H1 (cell line): ENCODE results near the gene SARNP. TPM values are rescaled to one million over a fixed set of nuclear protein-coding genes. Genes with fewer than 3 reads are reported as not detected.

ENCODE experiments used
- CTCF ChIA-PET: fragments of 300-600 bp; sonication (Branson Sonifier 250); formaldehyde crosslinking; loops from one replicate; lab custom pipeline; 2021; ENCODE audit not compliant: partially characterized antibody; lab: Charles Lee
- POLR2A ChIA-PET: fragments of 300-600 bp; sonication (Branson Sonifier 250); formaldehyde crosslinking; loops from one replicate; lab custom pipeline; 2021; ENCODE audit warnings: inconsistent platforms; ENCODE audit not compliant: partially characterized antibody; lab: Charles Lee
- DNase-seq, 2 experiments: peaks; one replicate each; pipeline versions ENCODE4 v3.0.0 to v3.0.0-alpha.2; 2010 to 2022; ENCODE audit warnings: low spot score in 2 of 2, low read depth in 1 of 2, mixed read lengths in 1 of 2
- FAIRE-seq: peaks from 2 replicates; lab custom pipeline; 2011; peaks lifted over from hg19 to GRCh38; lab: Jason Lieb, UNC
- H2AFZ ChIP-seq: 2 replicates; pipeline ENCODE4 v1.8.1; 2012; ENCODE audit warnings: low read length, inconsistent platforms
- H2AK5ac ChIP-seq: 2 replicates; pipeline ENCODE4 v1.6.1; 2013; ENCODE audit warnings: low read depth, low read length
- H2BK120ac ChIP-seq: replicated peaks from 2 replicates; pipeline ENCODE3; 2013; ENCODE audit warnings: low read depth, low read length, inconsistent platforms
- H2BK12ac ChIP-seq: 2 replicates; pipeline ENCODE4 v1.6.1; 2013; ENCODE audit warnings: low read depth, low read length
- H2BK15ac ChIP-seq: 2 replicates; pipeline ENCODE4 v1.6.1; 2013; ENCODE audit warnings: low read length
- H2BK20ac ChIP-seq: 2 replicates; pipeline ENCODE4 v1.6.1; 2013; ENCODE audit warnings: low read length
- H2BK5ac ChIP-seq: 2 replicates; pipeline ENCODE4 v1.6.1; 2013; ENCODE audit warnings: low read depth, low read length
- H3K14ac ChIP-seq: 2 replicates; pipeline ENCODE4 v1.6.1; 2013; ENCODE audit warnings: inconsistent platforms; ENCODE audit not compliant: insufficient read length
- H3K18ac ChIP-seq: 2 replicates; pipeline ENCODE4 v1.6.1; 2013; ENCODE audit warnings: low read length; ENCODE audit errors: extremely low read depth
- H3K23ac ChIP-seq: 2 replicates; pipeline ENCODE4 v1.6.1; 2013; ENCODE audit warnings: inconsistent platforms; ENCODE audit not compliant: insufficient read length
- H3K23me2 ChIP-seq: 2 replicates; pipeline ENCODE4 v1.6.1; 2013; ENCODE audit warnings: low read depth, low read length
- H3K27ac ChIP-seq: 2 replicates; pipeline ENCODE4 v1.6.1; 2011; ENCODE audit warnings: low read depth, low read length, inconsistent platforms
- H3K27me3 ChIP-seq, 4 experiments: replicated peaks in 1 of 4; 1 replicate in 1 of 4; 2 replicates in 3 of 4; pipeline versions ENCODE4 v1.6.1 to v1.8.1; 2011 to 2013; ENCODE audit warnings: low read length in 3 of 4, mild to moderate bottlenecking in 3 of 4, inconsistent platforms in 2 of 4, mixed read lengths in 2 of 4, moderate library complexity in 1 of 4; ENCODE audit not compliant: control insufficient read depth in 3 of 4, insufficient read depth in 3 of 4; ENCODE audit errors: extremely low read depth in 1 of 4
- H3K36me3 ChIP-seq, 4 experiments: 2 replicates each; pipeline versions ENCODE4 v1.6.1 to v1.8.1; 2011 to 2013; ENCODE audit warnings: mild to moderate bottlenecking in 4 of 4, low read length in 3 of 4, moderate library complexity in 2 of 4, control low read depth in 1 of 4, inconsistent platforms in 1 of 4; ENCODE audit not compliant: insufficient read depth in 4 of 4, control insufficient read depth in 2 of 4
- H3K4ac ChIP-seq: replicated peaks from 2 replicates; pipeline ENCODE3; 2013; ENCODE audit warnings: low read length, low read depth, mixed read lengths, inconsistent platforms; ENCODE audit not compliant: insufficient read length
- H3K4me1 ChIP-seq, 4 experiments: replicated peaks in 1 of 4; 1 replicate in 1 of 4; 2 replicates in 3 of 4; pipeline versions ENCODE4 v1.6.1 to v1.8.1; 2011 to 2013; ENCODE audit warnings: low read length in 3 of 4, inconsistent platforms in 2 of 4, mixed read lengths in 1 of 4; ENCODE audit not compliant: insufficient read depth in 4 of 4, control insufficient read depth in 3 of 4
- H3K4me2 ChIP-seq, 2 experiments: 2 replicates each; pipeline versions ENCODE4 v1.6.1 to v1.8.1; 2011 to 2013; ENCODE audit warnings: low read depth in 2 of 2, low read length in 2 of 2, control low read depth in 1 of 2, inconsistent platforms in 1 of 2, mild to moderate bottlenecking in 1 of 2; ENCODE audit not compliant: insufficient read depth in 1 of 2
- H3K4me3 ChIP-seq, 4 experiments: fragments of 200-600, 300-600 bp in 1 of 4; sonication (generic), shearing (Covaris generic), sonication (Bioruptor Twin) in 1 of 4; 2 replicates each; pipeline versions ENCODE4 v1.5.1 to v1.8.1; 2011 to 2016; ENCODE audit warnings: low read length in 4 of 4, low read depth in 3 of 4, control low read depth in 2 of 4, inconsistent platforms in 2 of 4, mild to moderate bottlenecking in 2 of 4, mixed read lengths in 1 of 4, moderate library complexity in 1 of 4; ENCODE audit not compliant: insufficient read depth in 2 of 4; ENCODE audit errors: extremely low read depth in 1 of 4
- H3K56ac ChIP-seq: replicated peaks from 2 replicates; pipeline ENCODE3; 2013; ENCODE audit warnings: low read depth, mild to moderate bottlenecking, mixed read lengths, low read length, inconsistent platforms; ENCODE audit not compliant: insufficient read length
- H3K79me1 ChIP-seq: 2 replicates; pipeline ENCODE4 v1.6.1; 2013; ENCODE audit warnings: low read depth, low read length, control low read depth
- H3K79me2 ChIP-seq, 2 experiments: 2 replicates each; pipeline versions ENCODE4 v1.6.1 to v1.8.1; 2012 to 2013; ENCODE audit warnings: low read length in 2 of 2, mild to moderate bottlenecking in 2 of 2, inconsistent platforms in 1 of 2; ENCODE audit not compliant: insufficient read depth in 2 of 2, control insufficient read depth in 1 of 2
- H3K9ac ChIP-seq, 4 experiments: replicated peaks in 1 of 4; 1 replicate in 1 of 4; 2 replicates in 3 of 4; pipeline versions ENCODE4 v1.6.1 to v1.8.1; 2011 to 2013; ENCODE audit warnings: low read depth in 3 of 4, low read length in 3 of 4, control low read depth in 2 of 4, mild to moderate bottlenecking in 2 of 4, moderate library complexity in 2 of 4, inconsistent platforms in 1 of 4; ENCODE audit errors: extremely low read depth in 1 of 4
- H3K9me3 ChIP-seq, 2 experiments: 2 replicates each; pipeline versions ENCODE4 v1.6.1 to v1.8.1; 2012 to 2013; ENCODE audit warnings: mild to moderate bottlenecking in 2 of 2, moderate library complexity in 2 of 2, control low read depth in 1 of 2, inconsistent platforms in 1 of 2, low read depth in 1 of 2, low read length in 1 of 2, mixed read lengths in 1 of 2; ENCODE audit not compliant: insufficient read depth in 2 of 2
- H4K20me1 ChIP-seq, 2 experiments: replicated peaks in 1 of 2; 2 replicates each; pipeline versions ENCODE3 to v1.8.1; 2011 to 2013; ENCODE audit warnings: inconsistent platforms in 2 of 2, low read length in 2 of 2, mild to moderate bottlenecking in 1 of 2; ENCODE audit not compliant: insufficient read depth in 2 of 2, control insufficient read depth in 1 of 2
- H4K5ac ChIP-seq: 2 replicates; pipeline ENCODE4 v1.6.1; 2013; ENCODE audit warnings: low read length, low read depth, mixed read lengths, inconsistent platforms; ENCODE audit not compliant: insufficient read length
- H4K8ac ChIP-seq: 2 replicates; pipeline ENCODE4 v1.8.0; 2013; ENCODE audit warnings: mild to moderate bottlenecking, moderate library complexity, low read length, inconsistent platforms; ENCODE audit not compliant: insufficient read depth; ENCODE audit errors: extremely low read depth
- H4K91ac ChIP-seq: replicated peaks from 2 replicates; pipeline ENCODE3; 2013; ENCODE audit warnings: low read length, mixed read lengths, inconsistent platforms; ENCODE audit not compliant: insufficient read length
- HDAC2 ChIP-seq, 2 experiments: fragments of 300-600 bp in 1 of 2; sonication (generic) in 1 of 2; IDR thresholded peaks; 2 replicates each; pipeline ENCODE4 v1.6.1; 2011 to 2012; ENCODE audit warnings: low read depth in 2 of 2, low read length in 2 of 2, mild to moderate bottlenecking in 2 of 2, moderate library complexity in 2 of 2, borderline replicate concordance in 1 of 2, inconsistent platforms in 1 of 2
- MAFK ChIP-seq: IDR thresholded peaks from 2 replicates; pipeline ENCODE4 v1.6.1; 2012; ENCODE audit warnings: low read depth, mild to moderate bottlenecking, improper control_type of control experiment, low read length
- WGBS, 2 experiments: shearing (Covaris generic) in 1 of 2; methylation state at CpG; one replicate each; pipeline versions ENCODE4 v1.1.6 to v1.1.7; 2013 to 2015; ENCODE audit warnings: low lambda C conversion rate in 2 of 2, mixed read lengths in 2 of 2, inconsistent platforms in 1 of 2, low coverage in 1 of 2, missing lambda C conversion rate in 1 of 2; ENCODE audit not compliant: insufficient replicate concordance in 2 of 2, insufficient coverage in 1 of 2, insufficient read length in 1 of 2; ENCODE audit errors: extremely low coverage in 1 of 2, missing lambda C conversion rate in 1 of 2; 5-methylcytosine and 5-hydroxymethylcytosine counted together
- polyA plus RNA-seq, 7 experiments: library from polyadenylated mRNA; depleted of rRNA in 3 of 7; stranded (reverse) in 5 of 7; unstranded in 2 of 7; fragments of >200 nt in 5 of 7; fragments of 200-250 nt in 2 of 7; gene quantifications; 1 replicate in 5 of 7; 2 replicates in 1 of 7; 4 replicates in 1 of 7; pipeline versions ENCODE4 v1.2.1 to v1.2.3, GENCODE V29; 2011 to 2013; ENCODE audit warnings: missing spikeins in 2 of 7, mixed read lengths in 2 of 7
- total RNA-seq: library from RNA; stranded (reverse); fragmentation: NEBNext Ultra II Directional; extraction: Animal tissue kit (Norgen Biotek cat#: 25700); gene quantifications from 2 replicates; pipeline ENCODE4 v1.2.1, GENCODE V29; 2021

Gene SARNP
- total and polyA plus RNA-seq, 2 of the 8 experiments (the other 6 are each of a cell fraction or from before 2014, with no cell fraction given): 114 to 226 TPM

DNA sequence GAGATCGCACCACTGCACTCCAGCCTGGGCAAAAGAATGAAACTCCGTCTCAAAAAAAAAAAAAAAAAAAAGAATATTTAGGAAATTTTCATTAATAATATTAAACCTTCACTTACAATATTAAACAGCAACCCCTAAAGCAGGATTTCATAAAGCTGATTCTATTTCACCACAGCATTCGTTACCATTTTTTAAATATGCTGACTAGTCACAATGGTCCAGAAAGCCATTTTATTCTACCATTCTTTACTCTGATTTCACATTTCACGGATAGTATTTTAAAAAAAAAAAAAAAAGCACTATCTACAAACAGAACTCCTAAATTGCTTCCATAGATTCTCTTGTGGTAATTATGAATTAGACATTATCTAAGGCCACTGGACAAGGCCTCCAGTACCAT, 27.6 kb downstream of the SARNP start:
- Histone ChIP-seq H4K8ac (no peak overlapping the region), H3K27me3 (no peaks in the 10 kb centered on the region), H3K14ac (no peak overlapping the region), H3K4ac (no peak overlapping the region)
- 87% methylated on average over 3 of the region's 4 CpGs; no CpG with 5 or more reads in 1 of the 2 experiments for whole genome bisulfite sequencing, 2 experiments
- no peak for TF ChIP-seq HDAC2 (IDR thresholded peaks at IDR 0.05; ENCODE audit: borderline replicate concordance in 1 of 2, low read depth in 2 of 2, low read length in 2 of 2)
- TF ChIP-seq MAFK: peak; percentile 55; the same call in 1 of the 2 replicates
- TF ChIP-seq, all 59 proteins: peak for 1
- Histone ChIP-seq H2AFZ (no peak overlapping the region), H2BK120ac (no peak overlapping the region), H3K79me2 (no peaks in the 10 kb centered on the region), H2BK12ac (no peak overlapping the region), H2AK5ac (no peak overlapping the region), H3K23me2 (no peaks in the 10 kb centered on the region), H3K4me2 (no peak overlapping the region), H3K27ac (no peak overlapping the region), H2BK15ac (no peak overlapping the region), H3K79me1 (no peaks in the 10 kb centered on the region; the same call in 1 of the 2 replicates), H3K4me3 (no peak overlapping the region), H3K18ac (no peak overlapping the region), H3K23ac (no peak overlapping the region), H3K9ac (no peak overlapping the region), H2BK20ac (no peak overlapping the region), H4K5ac (no peak overlapping the region), H3K36me3 (peaks cover 8 to 75% (median 48%) of the 10 kb centered on the region in 4 experiments; a peak in 7 of 8 replicates), H3K4me1 (no peaks in the 10 kb centered on the region), H4K20me1 (peaks cover 0 to 2% of the 10 kb centered on the region in 2 experiments), H4K91ac (no peak overlapping the region), H2BK5ac (no peak overlapping the region), H3K9me3 (no peaks in the 10 kb centered on the region), H3K56ac (no peak overlapping the region)
- ChIA-PET CTCF (interaction anchor here (9.8 kb wide), 1 partner anchor 52 kb away, joined by 145 read pairs; no protein-coding TSS in a partner anchor), POLR2A (interaction anchor here (0.7 kb wide), 1 partner anchor 65 kb away, joined by 4 read pairs; no protein-coding TSS in a partner anchor)
- no peak for FAIRE-seq
- DNase-seq: no peak
